Endothelial cell of umbilical vein (primary cell): ENCODE measurements around the gene GPR42.

Source experiments
- EZH2 ChIP-seq: IDR thresholded peaks from 2 replicates; pipeline ENCODE4 v1.6.1; 2012; ENCODE audit warnings: borderline replicate concordance, low read depth, mild to moderate bottlenecking, moderate library complexity, low read length, inconsistent platforms; ENCODE audit not compliant: severe bottlenecking
- POLR2A ChIP-seq: IDR thresholded peaks from 2 replicates; pipeline ENCODE4 v1.6.1; 2012; ENCODE audit warnings: low read depth, mild to moderate bottlenecking, control low read depth, low read length
- TF ChIP-seq, protein P1 (sequence below): IDR thresholded peaks from 2 replicates; pipeline ENCODE4 v1.6.1; 2011; ENCODE audit not compliant: insufficient read depth, insufficient read length
- TF ChIP-seq, protein P2 (sequence below), 2 donors: IDR thresholded peaks; 1 replicate in 1 of 2; 2 replicates in 1 of 2; pipeline ENCODE4 v1.5.1; 2011; ENCODE audit warnings: low read length in 2 of 2, mild to moderate bottlenecking in 2 of 2, moderate library complexity in 2 of 2, control low read depth in 1 of 2, inconsistent platforms in 1 of 2, low read depth in 1 of 2; ENCODE audit not compliant: insufficient read depth in 1 of 2; ENCODE audit errors: extremely low read depth in 1 of 2

DNA sequence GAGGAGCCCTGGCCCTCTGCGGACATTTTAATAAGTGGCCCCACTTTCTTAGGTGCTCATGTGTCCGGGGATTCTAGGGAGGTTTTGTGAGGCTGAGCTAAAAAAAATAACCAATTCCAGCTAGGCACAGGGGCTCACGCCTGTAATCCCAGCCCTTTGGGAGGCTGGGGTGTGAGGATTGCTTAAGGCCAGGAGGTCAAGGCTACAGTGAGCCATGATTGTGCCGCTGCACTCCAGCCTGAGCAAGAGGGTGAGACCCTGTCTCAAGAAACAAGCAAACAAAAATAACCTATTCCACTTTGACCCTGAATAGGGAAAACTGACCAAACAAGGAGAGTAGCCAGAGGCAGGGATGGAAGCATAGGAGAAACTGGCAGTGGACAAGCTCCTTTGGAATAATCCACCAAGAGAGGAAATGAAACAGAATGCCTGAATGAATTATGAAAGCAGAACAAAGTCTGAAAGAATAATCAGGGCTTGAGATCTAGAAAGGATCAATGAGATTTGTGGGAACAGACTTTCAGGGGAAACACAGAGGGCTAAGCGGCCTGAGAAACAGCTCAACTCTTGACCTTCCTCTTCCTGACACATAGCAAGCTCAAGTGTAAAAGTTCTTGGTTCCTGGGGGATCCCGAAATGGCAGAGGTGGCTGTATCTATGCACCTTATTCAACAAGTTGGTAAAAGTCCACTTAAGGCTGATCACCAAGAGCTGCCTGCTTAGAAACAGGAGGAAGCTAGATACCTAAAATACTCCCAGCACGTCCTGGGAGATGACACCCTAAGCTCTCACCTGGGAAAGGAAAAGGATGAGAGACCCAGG lies 47.1 kb downstream of the GPR42 start:
- TF ChIP-seq, protein P1, sequence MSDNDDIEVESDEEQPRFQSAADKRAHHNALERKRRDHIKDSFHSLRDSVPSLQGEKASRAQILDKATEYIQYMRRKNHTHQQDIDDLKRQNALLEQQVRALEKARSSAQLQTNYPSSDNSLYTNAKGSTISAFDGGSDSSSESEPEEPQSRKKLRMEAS = no peak
- TF ChIP-seq, protein P2, sequence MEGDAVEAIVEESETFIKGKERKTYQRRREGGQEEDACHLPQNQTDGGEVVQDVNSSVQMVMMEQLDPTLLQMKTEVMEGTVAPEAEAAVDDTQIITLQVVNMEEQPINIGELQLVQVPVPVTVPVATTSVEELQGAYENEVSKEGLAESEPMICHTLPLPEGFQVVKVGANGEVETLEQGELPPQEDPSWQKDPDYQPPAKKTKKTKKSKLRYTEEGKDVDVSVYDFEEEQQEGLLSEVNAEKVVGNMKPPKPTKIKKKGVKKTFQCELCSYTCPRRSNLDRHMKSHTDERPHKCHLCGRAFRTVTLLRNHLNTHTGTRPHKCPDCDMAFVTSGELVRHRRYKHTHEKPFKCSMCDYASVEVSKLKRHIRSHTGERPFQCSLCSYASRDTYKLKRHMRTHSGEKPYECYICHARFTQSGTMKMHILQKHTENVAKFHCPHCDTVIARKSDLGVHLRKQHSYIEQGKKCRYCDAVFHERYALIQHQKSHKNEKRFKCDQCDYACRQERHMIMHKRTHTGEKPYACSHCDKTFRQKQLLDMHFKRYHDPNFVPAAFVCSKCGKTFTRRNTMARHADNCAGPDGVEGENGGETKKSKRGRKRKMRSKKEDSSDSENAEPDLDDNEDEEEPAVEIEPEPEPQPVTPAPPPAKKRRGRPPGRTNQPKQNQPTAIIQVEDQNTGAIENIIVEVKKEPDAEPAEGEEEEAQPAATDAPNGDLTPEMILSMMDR (IDR thresholded peaks at IDR 0.05; ENCODE audit: extremely low read depth in 1 of 2, insufficient read depth in 1 of 2, low read depth in 1 of 2, low read length in 2 of 2) = no peak
- TF ChIP-seq POLR2A = no peak
- no peak for TF ChIP-seq EZH2
